OCI-LY3 (cell line): ENCODE results near the gene SPAG8.

ENCODE experiments used
- H2AFZ ChIP-seq: fragments of 200-600, 300-600 bp; shearing (Covaris generic); 2 replicates; pipeline ENCODE4 v1.6.0; 2014; ENCODE audit warnings: antibody characterized with exemption, low read depth, low read length
- H3K27ac ChIP-seq: fragments of 200-600, 300-600 bp; sonication (generic); 2 replicates; pipeline ENCODE4 v1.5.1; 2014; ENCODE audit warnings: mild to moderate bottlenecking, low read length, moderate library complexity, mixed read lengths
- H3K27me3 ChIP-seq: fragments of 200-600, 300-600 bp; sonication (generic); 2 replicates; pipeline ENCODE4 v1.6.1; 2014; ENCODE audit warnings: low read depth, low read length, mixed read lengths
- H3K36me3 ChIP-seq: fragments of 200-600, 300-600 bp; sonication (generic); replicated peaks from 2 replicates; pipeline ENCODE3; 2014; ENCODE audit warnings: low read depth, low read length, mixed read lengths
- H3K4me1 ChIP-seq: fragments of 300-600, 200-600 bp; sonication (generic); 2 replicates; pipeline ENCODE4 v1.6.1; 2014; ENCODE audit warnings: low read length, mixed read lengths
- H3K4me2 ChIP-seq: fragments of 200-600, 300-600 bp; sonication (generic); 2 replicates; pipeline ENCODE4 v1.6.1; 2014; ENCODE audit warnings: low read length, mixed read lengths
- H3K4me3 ChIP-seq: fragments of 300-600, 200-600 bp; sonication (generic); 2 replicates; pipeline ENCODE4 v1.5.1; 2014; ENCODE audit warnings: antibody characterized with exemption, mild to moderate bottlenecking, low read length, moderate library complexity
- H3K79me2 ChIP-seq: fragments of 300-600, 200-600 bp; shearing (Covaris generic); 2 replicates; pipeline ENCODE4 v1.6.1; 2014; ENCODE audit warnings: mild to moderate bottlenecking, low read length, mixed read lengths
- H3K9ac ChIP-seq: fragments of 300-600, 200-600 bp; shearing (Covaris generic); 2 replicates; pipeline ENCODE4 v1.6.0; 2014; ENCODE audit warnings: mild to moderate bottlenecking, low read length, moderate library complexity
- H3K9me3 ChIP-seq: fragments of 200-600, 300-600 bp; shearing (Covaris generic); 2 replicates; pipeline ENCODE4 v1.6.1; 2014; ENCODE audit warnings: low read length, mixed read lengths; ENCODE audit not compliant: insufficient read depth
- H4K20me1 ChIP-seq: fragments of 200-600, 300-600 bp; sonication (generic); 2 replicates; pipeline ENCODE4 v1.6.1; 2016; ENCODE audit warnings: low read length, mixed read lengths; ENCODE audit not compliant: insufficient read depth
- CTCF ChIP-seq: fragments of 200-600, 300-600 bp; sonication (generic); IDR thresholded peaks from 2 replicates; pipeline ENCODE4 v1.5.1; 2014; ENCODE audit warnings: antibody characterized with exemption, low read length, low read depth
- EZH2phosphoT487 ChIP-seq: fragments of 200-600 bp; shearing (Covaris generic); IDR thresholded peaks from 2 replicates; pipeline ENCODE4 v1.6.1; 2018; ENCODE audit warnings: antibody characterized with exemption, mixed run types, low read depth

SPAG8 gene

GRCh38 chr9:35859310-35859989, 47.4 kb upstream of the SPAG8 start:
- H3K4me1 ChIP-seq: no peaks in the 10 kb centered on the region
- no peak overlapping the region for H2AFZ ChIP-seq
- no peak overlapping the region for H3K4me2 ChIP-seq
- no peaks in the 10 kb centered on the region for H3K27me3 ChIP-seq
- no peaks in the 10 kb centered on the region for H3K79me2 ChIP-seq
- H4K20me1 ChIP-seq: no peaks in the 10 kb centered on the region
- no peak for TF ChIP-seq EZH2phosphoT487
- TF ChIP-seq CTCF: no peak
- H3K9me3 ChIP-seq: no peaks in the 10 kb centered on the region
- no peak overlapping the region for H3K4me3 ChIP-seq
- H3K27ac ChIP-seq: no peak overlapping the region
- H3K36me3 ChIP-seq: no peaks in the 10 kb centered on the region
- H3K9ac ChIP-seq: no peak overlapping the region

GRCh38 chr9:35858458-35858857, 46.4 kb upstream of the SPAG8 start:
- Histone ChIP-seq H3K4me1 (no peaks in the 10 kb centered on the region), H3K9ac (no peak overlapping the region), H3K27me3 (no peaks in the 10 kb centered on the region), H3K27ac (no peak overlapping the region), H4K20me1 (no peaks in the 10 kb centered on the region), H3K4me2 (no peak overlapping the region), H3K79me2 (no peaks in the 10 kb centered on the region), H3K9me3 (no peaks in the 10 kb centered on the region), H3K36me3 (no peaks in the 10 kb centered on the region), H2AFZ (no peak overlapping the region), H3K4me3 (no peak overlapping the region)
- TF ChIP-seq EZH2phosphoT487: no peak
- no peak for TF ChIP-seq CTCF

GRCh38 chr9:35856882-35857281, 44.8 kb upstream of the SPAG8 start:
- Histone ChIP-seq H3K79me2 (no peaks in the 10 kb centered on the region), H4K20me1 (no peaks in the 10 kb centered on the region), H3K9ac (no peak overlapping the region), H3K4me3 (no peak overlapping the region), H3K36me3 (no peaks in the 10 kb centered on the region), H3K27me3 (no peaks in the 10 kb centered on the region), H3K9me3 (no peaks in the 10 kb centered on the region), H3K4me1 (no peaks in the 10 kb centered on the region), H3K4me2 (no peak overlapping the region), H3K27ac (no peak overlapping the region), H2AFZ (no peak overlapping the region)
- TF ChIP-seq EZH2phosphoT487 (no peak), CTCF (no peak)

DNA sequence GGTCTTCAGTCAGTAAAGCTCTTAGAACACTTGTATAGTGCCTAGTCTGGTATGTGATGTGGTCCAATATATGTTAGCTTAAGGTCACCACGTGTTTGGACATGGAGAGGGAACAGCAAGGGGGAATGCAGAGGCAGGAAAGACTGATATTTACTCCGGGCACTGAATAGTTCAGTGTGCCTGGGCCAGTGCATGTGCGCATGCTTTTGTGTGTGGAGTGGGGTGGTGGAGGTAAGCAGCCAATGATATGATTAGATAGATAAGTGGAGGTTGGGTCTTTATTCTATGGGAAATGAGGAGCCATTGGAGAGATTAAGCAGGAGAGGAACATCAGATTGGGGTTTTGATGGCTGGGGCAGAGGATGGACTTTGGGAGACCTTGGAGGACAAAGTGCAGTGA, 44.1 kb upstream of the SPAG8 start:
- Histone ChIP-seq H3K79me2 (no peaks in the 10 kb centered on the region), H4K20me1 (no peaks in the 10 kb centered on the region), H3K9ac (no peak overlapping the region), H3K36me3 (no peaks in the 10 kb centered on the region), H3K27me3 (no peaks in the 10 kb centered on the region), H2AFZ (no peak overlapping the region), H3K9me3 (no peaks in the 10 kb centered on the region), H3K4me2 (no peak overlapping the region), H3K4me1 (no peaks in the 10 kb centered on the region), H3K27ac (no peak overlapping the region), H3K4me3 (no peak overlapping the region)
- TF ChIP-seq EZH2phosphoT487 (no peak), CTCF (no peak)
